AML-193 (cell line): ENCODE results near the gene SHISAL2B.
A peak's percentile ranks its signal among the peaks of the same experiment; 100 is the strongest.
"Not testable (repeated sequence)": the region's sequence is repeated elsewhere in the genome, so short reads cannot be mapped to it uniquely, and the experiment has no call there.

ENCODE experiments used
- DNase-seq, 2 experiments: peaks; one replicate each; lab custom pipeline; 2025; lab: John Stamatoyannopoulos, UW

SHISAL2B gene

DNA sequence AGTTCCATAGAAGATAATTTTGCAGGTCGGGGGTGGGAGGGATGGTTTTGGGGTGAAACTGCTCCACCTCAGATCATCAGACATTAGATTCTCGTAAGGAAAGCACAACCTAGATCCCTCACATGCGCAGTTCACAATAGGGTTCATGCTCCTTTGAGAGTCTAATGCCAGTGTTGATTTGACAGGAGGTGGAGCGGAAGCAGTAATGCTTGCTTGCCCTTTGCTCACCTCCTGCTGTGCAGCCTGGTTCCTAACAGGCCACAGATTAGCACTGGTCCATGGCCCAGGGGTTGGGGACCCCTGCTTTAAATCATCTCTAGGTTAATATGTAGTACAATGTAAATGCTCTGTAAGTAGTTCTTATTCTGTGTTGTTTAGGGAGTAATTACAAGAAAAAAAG lies 10.5 kb downstream of the SHISAL2B start:
- no peak for DNase-seq

- not testable (repeated sequence) for DNase-seq
Measured at GRCh38 chr5:64706074-64706473, 15.8 kb downstream of the SHISAL2B start.

- DNase-seq: no peak
Measured at GRCh38 chr5:64707191-64707590, 16.9 kb downstream of the SHISAL2B start.

- DNase-seq: not testable (repeated sequence)
Measured at GRCh38 chr5:64714495-64714894, 24.2 kb downstream of the SHISAL2B start.

DNA sequence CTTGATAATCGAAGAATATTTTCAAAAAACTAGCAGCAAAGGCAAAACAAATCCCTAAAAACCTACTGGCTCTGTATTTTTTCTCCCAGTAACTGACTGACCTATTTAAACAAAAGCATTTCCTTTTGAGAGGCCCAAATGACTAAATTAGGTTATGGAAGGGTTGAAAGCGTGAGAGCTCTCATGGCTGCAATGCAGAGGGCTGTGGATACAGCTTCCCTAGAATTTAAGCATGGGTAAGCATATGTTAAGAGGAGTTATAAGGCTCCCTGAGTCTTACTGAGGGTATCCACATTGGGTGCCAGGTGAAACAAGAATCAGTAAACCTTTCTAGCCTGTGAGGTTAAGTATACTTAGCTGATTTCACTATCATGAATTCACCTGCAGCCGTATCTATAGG lies 32.3 kb downstream of the SHISAL2B start:
- no peak for DNase-seq

DNA sequence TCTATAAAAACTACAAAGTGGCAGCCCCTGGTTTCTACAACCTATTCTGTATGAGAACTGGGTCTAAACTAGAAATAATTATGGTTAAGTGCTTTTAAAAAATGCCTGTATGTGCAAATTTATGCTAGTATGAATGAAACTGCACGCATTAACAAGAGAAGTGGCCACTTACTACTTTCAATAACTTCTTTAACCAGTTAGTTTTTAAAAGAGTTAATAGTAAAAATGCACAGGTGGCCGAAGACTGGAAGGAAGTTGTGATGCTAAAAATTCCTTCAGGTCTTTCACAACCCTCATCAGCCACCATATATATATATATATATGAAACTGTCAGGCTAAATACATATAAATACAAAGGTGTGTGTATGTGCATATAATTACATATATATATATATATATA lies 36.8 kb downstream of the SHISAL2B start:
- no peak for DNase-seq

GRCh38 chr5:64742411-64742810 lies 52.1 kb downstream of the SHISAL2B start:
- DNase-seq: no peak

GRCh38 chr5:64742821-64743220 lies 52.5 kb downstream of the SHISAL2B start:
- no peak for DNase-seq

- no peak for DNase-seq
Measured at GRCh38 chr5:64744914-64745313, 54.6 kb downstream of the SHISAL2B start.

- DNase-seq: no peak
Measured at GRCh38 chr5:64746446-64746845, 56.1 kb downstream of the SHISAL2B start.

- no peak for DNase-seq
Measured at GRCh38 chr5:64749385-64749784, 59.1 kb downstream of the SHISAL2B start.

DNA sequence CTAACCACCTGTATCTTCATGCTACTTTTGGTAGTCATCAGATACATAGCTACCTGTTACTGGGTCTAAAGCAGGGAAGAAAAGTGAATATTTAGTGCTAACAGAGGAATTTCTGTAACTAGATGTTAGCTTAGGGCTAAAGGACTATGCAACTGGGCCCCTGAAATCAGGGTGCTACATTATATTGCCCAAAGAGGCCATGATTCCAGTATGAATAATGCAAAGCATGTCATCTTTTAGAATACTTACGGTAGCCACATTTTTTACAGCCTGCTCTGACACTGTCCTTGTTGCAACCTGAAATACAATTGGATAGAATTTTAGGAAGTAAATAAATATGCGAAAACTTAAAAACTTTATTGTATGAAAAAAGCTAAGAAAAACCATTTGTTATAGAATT lies 63.8 kb downstream of the SHISAL2B start:
- DNase-seq: no peak

GRCh38 chr5:64758901-64759300 lies 68.6 kb downstream of the SHISAL2B start:
- no peak for DNase-seq

GRCh38 chr5:64759960-64760660 lies 69.8 kb downstream of the SHISAL2B start:
- DNase-seq: no peak

GRCh38 chr5:64763948-64764503 lies 73.7 kb downstream of the SHISAL2B start:
- DNase-seq: no peak

- no peak for DNase-seq
Measured at GRCh38 chr5:64765804-64766504, 75.7 kb downstream of the SHISAL2B start.

- peak; percentile 34 to 38 for DNase-seq
Measured at GRCh38 chr5:64766941-64767340, 76.6 kb downstream of the SHISAL2B start.
